Neural cell (in vitro differentiated cells): ENCODE data around the gene TRERF1. TPM values are rescaled to one million over a fixed set of nuclear protein-coding genes. Genes with fewer than 3 reads are reported as not detected.

Experiments used
- H2AFZ ChIP-seq: fragments of 200-600, 300-800 bp; sonication (generic), shearing (Covaris generic); 2 replicates; pipeline ENCODE4 v1.6.0; 2014; ENCODE audit warnings: low read depth, mild to moderate bottlenecking, antibody characterized with exemption, low read length, moderate library complexity
- H3F3A ChIP-seq: fragments of 200-600 bp; shearing (Covaris generic); 2 replicates; pipeline ENCODE4 v1.6.1; 2016; ENCODE audit warnings: mild to moderate bottlenecking, moderate library complexity, mixed read lengths, antibody characterized with exemption, low read length; ENCODE audit not compliant: insufficient read depth, poor library complexity, severe bottlenecking
- H3K27ac ChIP-seq: fragments of 200-600, 300-800 bp; sonication (generic), shearing (Covaris generic); 2 replicates; pipeline ENCODE4 v1.5.1; 2014; ENCODE audit warnings: mild to moderate bottlenecking, low read length, moderate library complexity
- H3K27me3 ChIP-seq: fragments of 300-800, 200-600 bp; sonication (generic), shearing (Covaris generic); 2 replicates; pipeline ENCODE4 v1.6.0; 2014; ENCODE audit warnings: mild to moderate bottlenecking, low read depth, low read length, moderate library complexity; ENCODE audit not compliant: insufficient read depth
- H3K36me3 ChIP-seq: fragments of 300-800, 200-600 bp; sonication (generic), shearing (Covaris generic); 2 replicates; pipeline ENCODE4 v1.5.1; 2014; ENCODE audit warnings: mild to moderate bottlenecking, antibody characterized with exemption, low read length, moderate library complexity; ENCODE audit not compliant: insufficient read depth
- H3K4me2 ChIP-seq: fragments of 300-800, 200-600 bp; sonication (generic), shearing (Covaris generic); 2 replicates; pipeline ENCODE4 v1.6.0; 2014; ENCODE audit warnings: mild to moderate bottlenecking, low read length
- H3K4me3 ChIP-seq: fragments of 300-800, 200-600 bp; sonication (generic), shearing (Covaris generic); 2 replicates; pipeline ENCODE4 v1.5.1; 2014; ENCODE audit warnings: mild to moderate bottlenecking, low read length, moderate library complexity
- H3K79me2 ChIP-seq: fragments of 200-600 bp; shearing (Covaris generic); replicated peaks from 2 replicates; pipeline ENCODE4 v1.6.0; 2014; ENCODE audit warnings: mild to moderate bottlenecking, low read length, moderate library complexity; ENCODE audit not compliant: insufficient read depth
- H3K9ac ChIP-seq: fragments of 300-800, 200-600 bp; sonication (generic), shearing (Covaris generic); 2 replicates; pipeline ENCODE4 v1.6.1; 2016; ENCODE audit warnings: mild to moderate bottlenecking, low read length, mixed read lengths
- H3K9me2 ChIP-seq: fragments of 200-600 bp; shearing (Covaris generic); 2 replicates; pipeline ENCODE4 v1.6.1; 2016; ENCODE audit warnings: mild to moderate bottlenecking, low read length, mixed read lengths; ENCODE audit not compliant: insufficient read depth
- H3K9me3 ChIP-seq: fragments of 200-600, 300-800 bp; sonication (generic), shearing (Covaris generic); 2 replicates; pipeline ENCODE4 v1.6.1; 2016; ENCODE audit warnings: mild to moderate bottlenecking, mixed run types, low read length, moderate library complexity, mixed read lengths
- H4K20me1 ChIP-seq: fragments of 200-600 bp; shearing (Covaris generic); 2 replicates; pipeline ENCODE4 v1.6.1; 2016; ENCODE audit warnings: mild to moderate bottlenecking, mixed run types; ENCODE audit not compliant: insufficient read depth
- EP300 ChIP-seq: fragments of 450-650 bp; conservative IDR thresholded peaks from 2 replicates; pipeline ENCODE4 v1.6.1; 2014; ENCODE audit warnings: antibody characterized with exemption, mild to moderate bottlenecking, moderate library complexity; ENCODE audit not compliant: poor library complexity, severe bottlenecking
- EZH2 ChIP-seq: fragments of 200-600, 300-800 bp; shearing (Covaris generic), sonication (generic); IDR thresholded peaks from 2 replicates; pipeline ENCODE4 v1.6.1; 2014; ENCODE audit warnings: antibody characterized with exemption, low read length, borderline replicate concordance, mild to moderate bottlenecking; ENCODE audit not compliant: insufficient read depth, poor library complexity, severe bottlenecking
- MXI1 ChIP-seq: fragments of 450-650 bp; conservative IDR thresholded peaks from 2 replicates; pipeline ENCODE4 v1.6.1; 2014; ENCODE audit warnings: antibody characterized with exemption, mild to moderate bottlenecking; ENCODE audit not compliant: poor library complexity, severe bottlenecking
- POLR2AphosphoS5 ChIP-seq: IDR thresholded peaks from 2 replicates; pipeline ENCODE4 v1.6.1; 2012
- RAD21 ChIP-seq: fragments of 450-650 bp; conservative IDR thresholded peaks from 2 replicates; pipeline ENCODE4 v1.6.1; 2014; ENCODE audit warnings: antibody characterized with exemption, mild to moderate bottlenecking, moderate library complexity
- SMC3 ChIP-seq: fragments of 450-650 bp; conservative IDR thresholded peaks from 2 replicates; pipeline ENCODE4 v1.6.1; 2014; ENCODE audit warnings: antibody characterized with exemption, mild to moderate bottlenecking, moderate library complexity; ENCODE audit not compliant: poor library complexity
- TAF1 ChIP-seq: IDR thresholded peaks from 2 replicates; pipeline ENCODE4 v1.6.1; 2012; ENCODE audit warnings: low read depth
- polyA plus RNA-seq: library from polyadenylated mRNA; depleted of rRNA; stranded (reverse); fragments of >200 nt; gene quantifications from 2 replicates; pipeline ENCODE4 v1.2.3, GENCODE V29; 2014
- TF ChIP-seq, protein P1 (sequence below): fragments of 450-650 bp; IDR thresholded peaks from 2 replicates; pipeline ENCODE4 v1.5.1; 2014; ENCODE audit warnings: antibody characterized with exemption, mild to moderate bottlenecking, moderate library complexity; ENCODE audit not compliant: poor library complexity, severe bottlenecking
- TF ChIP-seq, protein P2 (sequence below): IDR thresholded peaks from 2 replicates; pipeline ENCODE4 v1.6.1; 2012; ENCODE audit warnings: borderline replicate concordance

The TRERF1 gene
- polyA plus RNA-seq, 1 donor from 2014 or later = 4.5 TPM

DNA sequence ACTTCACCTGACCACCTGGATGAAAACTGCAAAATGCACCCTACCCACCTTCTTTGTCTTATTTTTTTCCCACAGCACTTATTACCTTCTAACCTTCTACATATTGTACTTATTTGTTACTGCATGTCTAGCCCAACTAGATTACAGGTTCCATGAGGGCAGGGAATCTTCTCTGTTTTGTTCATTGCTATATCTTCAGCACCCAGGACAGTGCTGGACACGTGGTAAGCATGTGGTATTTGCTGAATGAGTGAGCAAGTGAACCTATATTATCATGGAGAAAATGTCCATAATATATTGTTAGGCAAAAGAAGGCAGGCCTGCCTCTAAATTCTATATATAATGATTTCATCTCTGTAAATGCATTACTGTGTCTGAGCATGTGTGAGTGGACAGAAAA lies 107.0 kb downstream of the TRERF1 start:
- H3K27ac ChIP-seq = no peak overlapping the region
- no peaks in the 10 kb centered on the region for H3K27me3 ChIP-seq
- no peaks in the 10 kb centered on the region for H4K20me1 ChIP-seq
- no peak overlapping the region for H3K4me3 ChIP-seq
- H3K9me3 ChIP-seq = no peaks in the 10 kb centered on the region
- H3K36me3 ChIP-seq = no peaks in the 10 kb centered on the region
- H3K9me2 ChIP-seq = no peaks in the 10 kb centered on the region
- no peak overlapping the region for H2AFZ ChIP-seq
- no peak overlapping the region for H3K4me2 ChIP-seq
- no peak overlapping the region for H3K9ac ChIP-seq
- TF ChIP-seq, protein P1, sequence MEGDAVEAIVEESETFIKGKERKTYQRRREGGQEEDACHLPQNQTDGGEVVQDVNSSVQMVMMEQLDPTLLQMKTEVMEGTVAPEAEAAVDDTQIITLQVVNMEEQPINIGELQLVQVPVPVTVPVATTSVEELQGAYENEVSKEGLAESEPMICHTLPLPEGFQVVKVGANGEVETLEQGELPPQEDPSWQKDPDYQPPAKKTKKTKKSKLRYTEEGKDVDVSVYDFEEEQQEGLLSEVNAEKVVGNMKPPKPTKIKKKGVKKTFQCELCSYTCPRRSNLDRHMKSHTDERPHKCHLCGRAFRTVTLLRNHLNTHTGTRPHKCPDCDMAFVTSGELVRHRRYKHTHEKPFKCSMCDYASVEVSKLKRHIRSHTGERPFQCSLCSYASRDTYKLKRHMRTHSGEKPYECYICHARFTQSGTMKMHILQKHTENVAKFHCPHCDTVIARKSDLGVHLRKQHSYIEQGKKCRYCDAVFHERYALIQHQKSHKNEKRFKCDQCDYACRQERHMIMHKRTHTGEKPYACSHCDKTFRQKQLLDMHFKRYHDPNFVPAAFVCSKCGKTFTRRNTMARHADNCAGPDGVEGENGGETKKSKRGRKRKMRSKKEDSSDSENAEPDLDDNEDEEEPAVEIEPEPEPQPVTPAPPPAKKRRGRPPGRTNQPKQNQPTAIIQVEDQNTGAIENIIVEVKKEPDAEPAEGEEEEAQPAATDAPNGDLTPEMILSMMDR = no peak
- TF ChIP-seq EZH2 (no peak), MXI1 (no peak), TAF1 (no peak), SMC3 (no peak), POLR2AphosphoS5 (no peak), EP300 (no peak), RAD21 (no peak)
- TF ChIP-seq, protein P2, sequence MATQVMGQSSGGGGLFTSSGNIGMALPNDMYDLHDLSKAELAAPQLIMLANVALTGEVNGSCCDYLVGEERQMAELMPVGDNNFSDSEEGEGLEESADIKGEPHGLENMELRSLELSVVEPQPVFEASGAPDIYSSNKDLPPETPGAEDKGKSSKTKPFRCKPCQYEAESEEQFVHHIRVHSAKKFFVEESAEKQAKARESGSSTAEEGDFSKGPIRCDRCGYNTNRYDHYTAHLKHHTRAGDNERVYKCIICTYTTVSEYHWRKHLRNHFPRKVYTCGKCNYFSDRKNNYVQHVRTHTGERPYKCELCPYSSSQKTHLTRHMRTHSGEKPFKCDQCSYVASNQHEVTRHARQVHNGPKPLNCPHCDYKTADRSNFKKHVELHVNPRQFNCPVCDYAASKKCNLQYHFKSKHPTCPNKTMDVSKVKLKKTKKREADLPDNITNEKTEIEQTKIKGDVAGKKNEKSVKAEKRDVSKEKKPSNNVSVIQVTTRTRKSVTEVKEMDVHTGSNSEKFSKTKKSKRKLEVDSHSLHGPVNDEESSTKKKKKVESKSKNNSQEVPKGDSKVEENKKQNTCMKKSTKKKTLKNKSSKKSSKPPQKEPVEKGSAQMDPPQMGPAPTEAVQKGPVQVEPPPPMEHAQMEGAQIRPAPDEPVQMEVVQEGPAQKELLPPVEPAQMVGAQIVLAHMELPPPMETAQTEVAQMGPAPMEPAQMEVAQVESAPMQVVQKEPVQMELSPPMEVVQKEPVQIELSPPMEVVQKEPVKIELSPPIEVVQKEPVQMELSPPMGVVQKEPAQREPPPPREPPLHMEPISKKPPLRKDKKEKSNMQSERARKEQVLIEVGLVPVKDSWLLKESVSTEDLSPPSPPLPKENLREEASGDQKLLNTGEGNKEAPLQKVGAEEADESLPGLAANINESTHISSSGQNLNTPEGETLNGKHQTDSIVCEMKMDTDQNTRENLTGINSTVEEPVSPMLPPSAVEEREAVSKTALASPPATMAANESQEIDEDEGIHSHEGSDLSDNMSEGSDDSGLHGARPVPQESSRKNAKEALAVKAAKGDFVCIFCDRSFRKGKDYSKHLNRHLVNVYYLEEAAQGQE = no peak
- H3F3A ChIP-seq = no peaks in the 10 kb centered on the region
- no peaks in the 10 kb centered on the region for H3K79me2 ChIP-seq

DNA sequence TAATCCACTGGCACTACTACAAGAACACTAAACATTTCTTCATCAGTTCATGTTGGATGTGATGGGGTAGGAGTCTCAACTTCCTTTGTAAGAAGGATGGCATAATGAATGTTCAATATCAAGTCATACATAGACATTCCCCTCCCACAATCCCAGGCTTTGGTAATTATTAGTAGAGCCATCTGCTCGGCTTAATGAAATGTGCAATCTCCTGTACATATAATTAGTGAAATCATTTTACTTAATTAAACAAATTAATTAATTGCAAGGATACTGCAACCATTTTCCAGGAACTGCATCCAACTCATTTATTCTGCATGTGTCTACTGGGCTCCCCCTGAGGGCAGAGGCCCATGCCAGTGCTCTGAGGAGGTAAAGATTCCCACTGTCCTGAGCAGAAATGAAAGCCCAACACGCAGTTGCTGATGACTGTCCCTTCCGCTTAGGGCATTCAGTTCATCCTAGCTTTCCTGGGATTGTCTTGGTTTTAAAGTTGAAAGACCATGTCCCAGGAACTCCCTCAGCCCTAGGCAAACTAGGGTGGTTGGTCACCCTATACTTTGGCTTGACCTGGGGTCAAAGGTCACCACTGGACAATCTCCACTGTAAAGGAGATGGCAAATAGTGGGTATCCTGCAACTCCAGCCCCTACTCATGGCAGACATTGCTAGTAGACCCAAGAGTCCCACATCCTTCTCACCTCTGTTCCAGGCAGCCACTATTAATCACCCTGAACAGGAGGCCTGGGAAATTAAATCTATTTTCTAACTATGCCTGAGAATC lies 109.8 kb downstream of the TRERF1 start:
- no peak overlapping the region for H2AFZ ChIP-seq
- H3K27ac ChIP-seq = no peak overlapping the region
- H3K27me3 ChIP-seq = no peaks in the 10 kb centered on the region
- H3F3A ChIP-seq = no peaks in the 10 kb centered on the region
- H3K9me3 ChIP-seq = no peaks in the 10 kb centered on the region
- no peaks in the 10 kb centered on the region for H3K79me2 ChIP-seq
- H3K9ac ChIP-seq = no peak overlapping the region
- H3K4me3 ChIP-seq = no peak overlapping the region
- H4K20me1 ChIP-seq = no peaks in the 10 kb centered on the region
- H3K9me2 ChIP-seq = no peaks in the 10 kb centered on the region
- H3K36me3 ChIP-seq = no peaks in the 10 kb centered on the region
- no peak for TF ChIP-seq POLR2AphosphoS5
- TF ChIP-seq EP300 = no peak
- TF ChIP-seq EZH2 = no peak
- no peak for TF ChIP-seq RAD21
- no peak for TF ChIP-seq SMC3
- no peak for TF ChIP-seq TAF1
- TF ChIP-seq, protein P1 = no peak
- TF ChIP-seq MXI1 = no peak
- TF ChIP-seq, protein P2 = no peak
- no peak overlapping the region for H3K4me2 ChIP-seq
